ENCODE measurements around the gene NEDD4. TPM values are rescaled to one million over a fixed set of nuclear protein-coding genes. Genes with fewer than 3 reads are reported as not detected.
"Not testable (repeated sequence)": the region's sequence is repeated elsewhere in the genome, so short reads cannot be mapped to it uniquely, and the experiment has no call there.

Gene NEDD4
- total and polyA plus RNA-seq, 10 of the 15 experiments (the other 5 are each of a cell fraction or from before 2014, with no cell fraction given): 1.3 to 7.7 (median 4.4) TPM

DNA sequence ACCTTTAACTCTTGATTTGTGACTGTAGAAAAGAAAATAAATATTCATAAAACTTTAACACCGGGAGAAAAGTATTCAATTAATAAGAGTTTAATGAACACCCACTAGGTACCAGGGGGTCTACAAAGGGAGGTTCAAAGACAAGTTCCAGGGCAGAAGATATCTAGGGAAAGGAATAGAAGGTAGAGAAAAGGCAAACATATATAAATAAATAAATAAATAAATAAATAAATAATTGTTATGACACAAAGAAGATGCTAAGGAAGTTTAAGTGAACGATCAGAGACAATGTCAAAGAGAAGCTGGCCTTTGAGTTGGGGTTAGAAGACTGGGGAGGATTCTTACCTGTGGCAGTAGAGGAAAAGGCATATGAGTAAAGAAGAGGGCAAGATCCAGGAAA lies 123.8 kb downstream of the NEDD4 start (continued):
- no peak for TF ChIP-seq E2F4 (IDR thresholded peaks at IDR 0.05; ENCODE audit: low read depth, low read length)
- TF ChIP-seq HDGF (IDR thresholded peaks at IDR 0.05): no peak

DNA sequence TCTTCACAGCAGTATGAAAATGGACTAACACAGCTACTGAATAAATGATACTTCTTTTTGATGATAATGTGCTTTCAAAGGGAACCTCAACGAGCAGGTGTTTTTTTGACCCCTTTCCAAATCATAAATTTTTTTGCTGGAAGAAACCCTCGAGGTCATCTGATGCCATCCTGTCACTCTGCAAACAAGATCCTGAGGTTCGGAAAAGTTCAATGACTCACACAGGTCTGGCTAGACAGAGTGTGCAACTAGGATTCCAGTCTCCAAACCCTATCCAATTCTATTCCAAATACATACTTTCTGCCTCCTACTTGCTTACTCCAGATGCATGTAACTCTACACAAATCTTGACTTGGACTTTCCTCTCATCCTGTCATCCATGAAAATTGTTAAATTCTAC lies 124.7 kb downstream of the NEDD4 start:
- intact Hi-C loops (cut with micrococcal nuclease; ENCODE audit: unreplicated experiment): no loop called here
- no peak for FAIRE-seq
- no peaks in the 10 kb centered on the region for H3K4me1 ChIP-seq (ENCODE audit: control insufficient read depth, insufficient read depth, low read length)

DNA sequence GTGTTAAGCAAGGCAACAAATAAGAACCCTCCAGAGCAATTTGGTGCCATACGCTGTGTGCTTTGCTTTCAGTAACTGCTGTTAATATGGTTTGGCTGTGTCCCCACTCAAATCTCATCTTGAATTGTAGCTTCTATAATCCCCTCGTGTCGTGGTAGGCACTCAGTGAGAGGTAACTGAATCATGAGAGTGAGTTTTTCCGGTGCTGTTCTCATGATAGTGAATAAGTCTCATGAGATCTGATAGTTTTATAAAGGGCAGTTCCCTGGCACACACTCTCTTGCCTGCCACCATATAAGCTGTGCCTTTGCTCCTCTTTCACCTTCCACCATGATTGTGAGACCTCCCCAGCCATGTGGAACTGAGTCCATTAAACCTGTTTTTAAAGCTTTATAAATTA lies 125.1 kb downstream of the NEDD4 start:
- 71% methylated on average over 4 of the region's 4 CpGs for WGBS (ENCODE audit: insufficient coverage, insufficient replicate concordance, low lambda C conversion rate, missing lambda C conversion rate)
- H3K27me3 ChIP-seq (replicated peaks in 1 of 2; ENCODE audit: control insufficient read depth in 2 of 2, insufficient read depth in 2 of 2, low read length in 1 of 2); H3K4me1 ChIP-seq (ENCODE audit: control insufficient read depth, insufficient read depth, low read length); POLR2A ChIA-PET; H3K36me3 ChIP-seq (ENCODE audit: control insufficient read depth in 2 of 2, insufficient read depth in 2 of 2, low read length in 1 of 2); BruUV-seq (replicated peaks); H4K20me1 ChIP-seq (ENCODE audit: control insufficient read depth, insufficient read depth); DNase-seq (ENCODE audit: low read depth, low spot score); H3K9ac ChIP-seq (ENCODE audit: control insufficient read depth, insufficient read depth, low read length); RAD21 ChIA-PET (ENCODE audit: unreplicated experiment); H3K4me2 ChIP-seq (ENCODE audit: control insufficient read depth, insufficient read depth); CTCF ChIA-PET; intact Hi-C loops (cut with micrococcal nuclease; ENCODE audit: unreplicated experiment); FAIRE-seq; H3K79me2 ChIP-seq (ENCODE audit: control insufficient read depth, insufficient read depth, low read length); in situ Hi-C loops (cut with MboI); H3K9me3 ChIP-seq (replicated peaks; ENCODE audit: control insufficient read depth, insufficient read depth, low read length); ATAC-seq; H3K27ac ChIP-seq (ENCODE audit: control insufficient read depth, insufficient read depth); H2AFZ ChIP-seq (ENCODE audit: control insufficient read depth, low read depth, low read length); H3K4me3 ChIP-seq: not testable (repeated sequence)
- SMC1A ChIA-PET (ENCODE audit: uncharacterized antibody, unreplicated experiment): interaction anchor here (0.6 kb wide), 1 partner anchor 780 kb away, joined by 4 read pairs; no protein-coding TSS in a partner anchor

More for the DNA sequence above, 124.7 kb downstream of the NEDD4 start:
- TF ChIP-seq PKNOX1 (IDR thresholded peaks at IDR 0.05) (no peak), ZBED1 (IDR thresholded peaks at IDR 0.05; ENCODE audit: borderline replicate concordance) (no peak), TARDBP (IDR thresholded peaks at IDR 0.05; ENCODE audit: borderline replicate concordance) (no peak), SREBF2 (IDR thresholded peaks at IDR 0.05; ENCODE audit: low read length) (no peak), CBX3 (IDR thresholded peaks at IDR 0.05; ENCODE audit: borderline replicate concordance, low read depth) (no peak), SUPT20H (IDR thresholded peaks at IDR 0.05; ENCODE audit: borderline replicate concordance, control insufficient read depth, low read depth, low read length) (no peak), BMI1 (IDR thresholded peaks at IDR 0.05; ENCODE audit: borderline replicate concordance) (no peak), RAD21 (IDR thresholded peaks at IDR 0.05; ENCODE audit: insufficient read depth, low read depth, low read length) (no peak), YBX1 (IDR thresholded peaks at IDR 0.05) (no peak), NR2C2 (IDR thresholded peaks at IDR 0.05; ENCODE audit: borderline replicate concordance, control insufficient read depth, insufficient read length, low read depth) (no peak)
- TF ChIP-seq, protein P1, sequence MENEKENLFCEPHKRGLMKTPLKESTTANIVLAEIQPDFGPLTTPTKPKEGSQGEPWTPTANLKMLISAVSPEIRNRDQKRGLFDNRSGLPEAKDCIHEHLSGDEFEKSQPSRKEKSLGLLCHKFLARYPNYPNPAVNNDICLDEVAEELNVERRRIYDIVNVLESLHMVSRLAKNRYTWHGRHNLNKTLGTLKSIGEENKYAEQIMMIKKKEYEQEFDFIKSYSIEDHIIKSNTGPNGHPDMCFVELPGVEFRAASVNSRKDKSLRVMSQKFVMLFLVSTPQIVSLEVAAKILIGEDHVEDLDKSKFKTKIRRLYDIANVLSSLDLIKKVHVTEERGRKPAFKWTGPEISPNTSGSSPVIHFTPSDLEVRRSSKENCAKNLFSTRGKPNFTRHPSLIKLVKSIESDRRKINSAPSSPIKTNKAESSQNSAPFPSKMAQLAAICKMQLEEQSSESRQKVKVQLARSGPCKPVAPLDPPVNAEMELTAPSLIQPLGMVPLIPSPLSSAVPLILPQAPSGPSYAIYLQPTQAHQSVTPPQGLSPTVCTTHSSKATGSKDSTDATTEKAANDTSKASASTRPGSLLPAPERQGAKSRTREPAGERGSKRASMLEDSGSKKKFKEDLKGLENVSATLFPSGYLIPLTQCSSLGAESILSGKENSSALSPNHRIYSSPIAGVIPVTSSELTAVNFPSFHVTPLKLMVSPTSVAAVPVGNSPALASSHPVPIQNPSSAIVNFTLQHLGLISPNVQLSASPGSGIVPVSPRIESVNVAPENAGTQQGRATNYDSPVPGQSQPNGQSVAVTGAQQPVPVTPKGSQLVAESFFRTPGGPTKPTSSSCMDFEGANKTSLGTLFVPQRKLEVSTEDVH (IDR thresholded peaks at IDR 0.05; ENCODE audit: low read depth, partially characterized antibody): no peak
- Histone ChIP-seq H3K4me3 (no peak overlapping the region), H3K9me3 (replicated peaks; ENCODE audit: control insufficient read depth, insufficient read depth, low read length) (no peaks in the 10 kb centered on the region), H3K36me3 (ENCODE audit: control insufficient read depth in 2 of 2, insufficient read depth in 2 of 2, low read length in 1 of 2) (no peaks in the 10 kb centered on the region), H3K4me2 (ENCODE audit: control insufficient read depth, insufficient read depth) (no peak overlapping the region), H3K27me3 (replicated peaks in 1 of 2; ENCODE audit: control insufficient read depth in 2 of 2, insufficient read depth in 2 of 2, low read length in 1 of 2) (no peaks in the 10 kb centered on the region), H4K20me1 (ENCODE audit: control insufficient read depth, insufficient read depth) (no peaks in the 10 kb centered on the region), H3K9ac (ENCODE audit: control insufficient read depth, insufficient read depth, low read length) (no peak overlapping the region), H3K27ac (ENCODE audit: control insufficient read depth, insufficient read depth) (no peak overlapping the region), H2AFZ (ENCODE audit: control insufficient read depth, low read depth, low read length) (no peak overlapping the region), H3K79me2 (ENCODE audit: control insufficient read depth, insufficient read depth, low read length) (no peaks in the 10 kb centered on the region)
- ChIA-PET POLR2A (no interaction called here), SMC1A (ENCODE audit: uncharacterized antibody, unreplicated experiment) (interaction anchor here (0.6 kb wide), 1 partner anchor 780 kb away, joined by 4 read pairs; no protein-coding TSS in a partner anchor), RAD21 (ENCODE audit: unreplicated experiment) (no interaction called here), CTCF (no interaction called here)
- no TSS peak for BruUV-seq (replicated peaks)
- DNase-seq (ENCODE audit: low read depth, low spot score) (no peak), ATAC-seq (no peak)
- WGBS (ENCODE audit: insufficient coverage, insufficient replicate concordance, low lambda C conversion rate, missing lambda C conversion rate): 33% methylated on average over 3 of the region's 3 CpGs
- in situ Hi-C loops (cut with MboI): no loop called here

Measured in GM12878 (cell line).